ENCODE data around the gene PPARG.

DNA sequence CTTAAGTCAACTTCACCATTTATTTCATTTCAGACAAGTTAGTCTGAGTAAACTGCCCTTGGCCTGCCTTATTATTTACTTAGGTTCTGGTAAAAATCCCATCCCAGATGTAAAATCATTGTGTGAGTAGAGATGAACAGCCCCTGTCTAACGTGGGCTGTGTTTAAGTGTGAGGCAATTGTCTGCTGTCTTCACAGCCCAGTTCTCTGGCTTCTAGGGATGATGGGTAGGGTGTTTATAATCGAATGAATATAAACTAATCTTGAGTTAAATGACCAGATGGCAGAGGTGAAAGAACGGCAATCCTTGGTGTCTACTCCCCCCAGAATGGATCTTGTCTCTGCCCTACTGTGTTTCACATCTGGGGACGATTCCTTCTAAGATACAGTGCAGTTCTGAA, 20.8 kb downstream of the PPARG start:
- TF ChIP-seq POLR2A (IDR thresholded peaks at IDR 0.05; ENCODE audit: extremely low read depth, insufficient read length) (no peak), MYC (IDR thresholded peaks at IDR 0.05; ENCODE audit: low read depth, low read length) (no peak)
- TF ChIP-seq, protein P1, sequence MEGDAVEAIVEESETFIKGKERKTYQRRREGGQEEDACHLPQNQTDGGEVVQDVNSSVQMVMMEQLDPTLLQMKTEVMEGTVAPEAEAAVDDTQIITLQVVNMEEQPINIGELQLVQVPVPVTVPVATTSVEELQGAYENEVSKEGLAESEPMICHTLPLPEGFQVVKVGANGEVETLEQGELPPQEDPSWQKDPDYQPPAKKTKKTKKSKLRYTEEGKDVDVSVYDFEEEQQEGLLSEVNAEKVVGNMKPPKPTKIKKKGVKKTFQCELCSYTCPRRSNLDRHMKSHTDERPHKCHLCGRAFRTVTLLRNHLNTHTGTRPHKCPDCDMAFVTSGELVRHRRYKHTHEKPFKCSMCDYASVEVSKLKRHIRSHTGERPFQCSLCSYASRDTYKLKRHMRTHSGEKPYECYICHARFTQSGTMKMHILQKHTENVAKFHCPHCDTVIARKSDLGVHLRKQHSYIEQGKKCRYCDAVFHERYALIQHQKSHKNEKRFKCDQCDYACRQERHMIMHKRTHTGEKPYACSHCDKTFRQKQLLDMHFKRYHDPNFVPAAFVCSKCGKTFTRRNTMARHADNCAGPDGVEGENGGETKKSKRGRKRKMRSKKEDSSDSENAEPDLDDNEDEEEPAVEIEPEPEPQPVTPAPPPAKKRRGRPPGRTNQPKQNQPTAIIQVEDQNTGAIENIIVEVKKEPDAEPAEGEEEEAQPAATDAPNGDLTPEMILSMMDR (IDR thresholded peaks at IDR 0.05; ENCODE audit: low read depth, low read length) = no peak
- TF ChIP-seq, protein P2, sequence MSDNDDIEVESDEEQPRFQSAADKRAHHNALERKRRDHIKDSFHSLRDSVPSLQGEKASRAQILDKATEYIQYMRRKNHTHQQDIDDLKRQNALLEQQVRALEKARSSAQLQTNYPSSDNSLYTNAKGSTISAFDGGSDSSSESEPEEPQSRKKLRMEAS (IDR thresholded peaks at IDR 0.05; ENCODE audit: low read depth, low read length) = no peak
